HL-60 (cell line): ENCODE measurements around the gene DCAF15.
A peak's percentile ranks its signal among the peaks of the same experiment; 100 is the strongest.

Experiments
- DNase-seq, 2 experiments: peaks; one replicate each; pipeline ENCODE4 v3.0.0-alpha.2; 2010 to 2020; ENCODE audit warnings: low read depth in 1 of 2, low spot score in 1 of 2
- H3K27ac ChIP-seq: fragments of 250-450 bp; sonication (Bioruptor Pico); replicated peaks from 2 replicates; pipeline ENCODE4 v1.5.1; 2020; ENCODE audit warnings: mild to moderate bottlenecking, moderate library complexity
- H3K27me3 ChIP-seq: fragments of 250-450 bp; sonication (Bioruptor Pico); 2 replicates; pipeline ENCODE4 v1.5.1; 2021; ENCODE audit warnings: mild to moderate bottlenecking, moderate library complexity; ENCODE audit not compliant: insufficient read depth, poor library complexity, severe bottlenecking
- H3K4me3 ChIP-seq: replicated peaks from 2 replicates; pipeline ENCODE4 v1.5.1; 2011; ENCODE audit warnings: mild to moderate bottlenecking, control low read depth, low read length; ENCODE audit not compliant: insufficient read depth
- GABPA ChIP-seq: IDR thresholded peaks from 2 replicates; pipeline ENCODE4 v1.6.1; 2012; ENCODE audit warnings: low read depth
- POLR2AphosphoS5 ChIP-seq: IDR thresholded peaks from 2 replicates; pipeline ENCODE4 v1.6.1; 2012; ENCODE audit warnings: low read depth
- SPI1 ChIP-seq: IDR thresholded peaks from 2 replicates; pipeline ENCODE4 v1.6.1; 2012; ENCODE audit warnings: low read depth, mild to moderate bottlenecking, borderline replicate concordance
- TF ChIP-seq, protein P1 (sequence below): IDR thresholded peaks from one replicate; pipeline ENCODE4 v1.5.1; 2011; ENCODE audit warnings: low read length, control low read depth, inconsistent platforms; ENCODE audit not compliant: insufficient read depth
- TF ChIP-seq, protein P2 (sequence below): IDR thresholded peaks from 2 replicates; pipeline ENCODE4 v1.6.1; 2012; ENCODE audit warnings: low read depth; ENCODE audit not compliant: insufficient replicate concordance

The DCAF15 gene

GRCh38 chr19:13906521-13906904, 45.8 kb upstream of the DCAF15 start:
- Histone ChIP-seq H3K4me3 (peak overlapping the region; percentile 91), H3K27me3 (no peaks in the 10 kb centered on the region), H3K27ac (peak overlapping the region; percentile 70)
- DNase-seq, result no peak
- TF ChIP-seq, protein P1, sequence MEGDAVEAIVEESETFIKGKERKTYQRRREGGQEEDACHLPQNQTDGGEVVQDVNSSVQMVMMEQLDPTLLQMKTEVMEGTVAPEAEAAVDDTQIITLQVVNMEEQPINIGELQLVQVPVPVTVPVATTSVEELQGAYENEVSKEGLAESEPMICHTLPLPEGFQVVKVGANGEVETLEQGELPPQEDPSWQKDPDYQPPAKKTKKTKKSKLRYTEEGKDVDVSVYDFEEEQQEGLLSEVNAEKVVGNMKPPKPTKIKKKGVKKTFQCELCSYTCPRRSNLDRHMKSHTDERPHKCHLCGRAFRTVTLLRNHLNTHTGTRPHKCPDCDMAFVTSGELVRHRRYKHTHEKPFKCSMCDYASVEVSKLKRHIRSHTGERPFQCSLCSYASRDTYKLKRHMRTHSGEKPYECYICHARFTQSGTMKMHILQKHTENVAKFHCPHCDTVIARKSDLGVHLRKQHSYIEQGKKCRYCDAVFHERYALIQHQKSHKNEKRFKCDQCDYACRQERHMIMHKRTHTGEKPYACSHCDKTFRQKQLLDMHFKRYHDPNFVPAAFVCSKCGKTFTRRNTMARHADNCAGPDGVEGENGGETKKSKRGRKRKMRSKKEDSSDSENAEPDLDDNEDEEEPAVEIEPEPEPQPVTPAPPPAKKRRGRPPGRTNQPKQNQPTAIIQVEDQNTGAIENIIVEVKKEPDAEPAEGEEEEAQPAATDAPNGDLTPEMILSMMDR, result no peak
- TF ChIP-seq POLR2AphosphoS5, result no peak
- TF ChIP-seq, protein P2, sequence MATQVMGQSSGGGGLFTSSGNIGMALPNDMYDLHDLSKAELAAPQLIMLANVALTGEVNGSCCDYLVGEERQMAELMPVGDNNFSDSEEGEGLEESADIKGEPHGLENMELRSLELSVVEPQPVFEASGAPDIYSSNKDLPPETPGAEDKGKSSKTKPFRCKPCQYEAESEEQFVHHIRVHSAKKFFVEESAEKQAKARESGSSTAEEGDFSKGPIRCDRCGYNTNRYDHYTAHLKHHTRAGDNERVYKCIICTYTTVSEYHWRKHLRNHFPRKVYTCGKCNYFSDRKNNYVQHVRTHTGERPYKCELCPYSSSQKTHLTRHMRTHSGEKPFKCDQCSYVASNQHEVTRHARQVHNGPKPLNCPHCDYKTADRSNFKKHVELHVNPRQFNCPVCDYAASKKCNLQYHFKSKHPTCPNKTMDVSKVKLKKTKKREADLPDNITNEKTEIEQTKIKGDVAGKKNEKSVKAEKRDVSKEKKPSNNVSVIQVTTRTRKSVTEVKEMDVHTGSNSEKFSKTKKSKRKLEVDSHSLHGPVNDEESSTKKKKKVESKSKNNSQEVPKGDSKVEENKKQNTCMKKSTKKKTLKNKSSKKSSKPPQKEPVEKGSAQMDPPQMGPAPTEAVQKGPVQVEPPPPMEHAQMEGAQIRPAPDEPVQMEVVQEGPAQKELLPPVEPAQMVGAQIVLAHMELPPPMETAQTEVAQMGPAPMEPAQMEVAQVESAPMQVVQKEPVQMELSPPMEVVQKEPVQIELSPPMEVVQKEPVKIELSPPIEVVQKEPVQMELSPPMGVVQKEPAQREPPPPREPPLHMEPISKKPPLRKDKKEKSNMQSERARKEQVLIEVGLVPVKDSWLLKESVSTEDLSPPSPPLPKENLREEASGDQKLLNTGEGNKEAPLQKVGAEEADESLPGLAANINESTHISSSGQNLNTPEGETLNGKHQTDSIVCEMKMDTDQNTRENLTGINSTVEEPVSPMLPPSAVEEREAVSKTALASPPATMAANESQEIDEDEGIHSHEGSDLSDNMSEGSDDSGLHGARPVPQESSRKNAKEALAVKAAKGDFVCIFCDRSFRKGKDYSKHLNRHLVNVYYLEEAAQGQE, result no peak
- TF ChIP-seq SPI1, result no peak
- no peak for TF ChIP-seq GABPA

- Histone ChIP-seq H3K4me3 (peak overlapping the region; percentile 91), H3K27ac (no peak overlapping the region; the same call in 1 of the 2 replicates), H3K27me3 (no peaks in the 10 kb centered on the region)
- DNase-seq, result no peak
- TF ChIP-seq GABPA, result no peak
- no peak for TF ChIP-seq POLR2AphosphoS5
- TF ChIP-seq, protein P2, result no peak
- no peak for TF ChIP-seq SPI1
- TF ChIP-seq, protein P1, result no peak
Measured at GRCh38 chr19:13906910-13907309, 45.4 kb upstream of the DCAF15 start.

DNA sequence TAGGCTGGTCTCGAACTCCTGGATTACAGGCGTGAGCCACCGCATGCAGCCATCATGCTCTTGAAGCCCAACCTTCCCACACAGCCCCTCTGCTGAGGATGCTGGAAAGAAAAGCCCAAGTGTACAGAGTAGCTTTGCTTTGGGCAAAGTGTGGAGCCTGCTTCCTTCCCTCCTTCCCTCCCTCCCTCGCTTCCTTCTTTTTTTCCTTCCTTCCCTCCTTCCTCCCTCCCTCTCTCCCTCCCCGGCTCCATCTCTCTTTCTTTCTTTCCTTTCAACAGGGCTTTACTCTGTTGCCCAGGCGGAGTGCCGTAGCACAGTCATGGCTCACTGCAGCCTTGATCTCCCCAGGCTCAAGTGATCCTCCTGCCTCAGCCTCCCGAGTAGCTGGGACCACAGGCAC, 43.6 kb upstream of the DCAF15 start:
- H3K27ac ChIP-seq, result no peak overlapping the region
- TF ChIP-seq GABPA (no peak), SPI1 (no peak), POLR2AphosphoS5 (no peak)
- TF ChIP-seq, protein P2, result no peak
- TF ChIP-seq, protein P1, result no peak
- no peak for DNase-seq
- no peaks in the 10 kb centered on the region for H3K27me3 ChIP-seq
- no peak overlapping the region for H3K4me3 ChIP-seq
